ENCODE measurements around the gene KRT73.

The KRT73 gene

GRCh38 chr12:52617403-52617785 lies 965 bp downstream of the KRT73 start:
- no peak for DNase-seq (ENCODE audit: low read depth)

GRCh38 chr12:52616680-52617402 lies 1.5 kb downstream of the KRT73 start:
- no peak for DNase-seq (ENCODE audit: low read depth)

GRCh38 chr12:52615912-52616311 lies 2.4 kb downstream of the KRT73 start:
- DNase-seq (ENCODE audit: low read depth): no peak

- DNase-seq (ENCODE audit: low read depth): no peak
Measured at GRCh38 chr12:52615208-52615868, 3.0 kb downstream of the KRT73 start.

GRCh38 chr12:52614381-52615207 lies 3.8 kb downstream of the KRT73 start:
- DNase-seq (ENCODE audit: low read depth): no peak

- DNase-seq (ENCODE audit: low read depth): no peak
Measured at GRCh38 chr12:52613384-52614030, 4.9 kb downstream of the KRT73 start.

GRCh38 chr12:52612431-52613383 lies 5.7 kb downstream of the KRT73 start:
- no peak for DNase-seq (ENCODE audit: low read depth)

- no peak for DNase-seq (ENCODE audit: low read depth)
Measured at GRCh38 chr12:52611080-52611468, 7.3 kb downstream of the KRT73 start.

GRCh38 chr12:52608826-52609630 lies 9.3 kb downstream of the KRT73 start:
- DNase-seq (ENCODE audit: low read depth): no peak

GRCh38 chr12:52608161-52608560 lies 10.2 kb downstream of the KRT73 start:
- no peak for DNase-seq (ENCODE audit: low read depth)

- DNase-seq (ENCODE audit: low read depth): no peak
Measured at GRCh38 chr12:52607314-52607713, 11.0 kb downstream of the KRT73 start.

- no peak for DNase-seq (ENCODE audit: low read depth)
Measured at GRCh38 chr12:52606581-52607218, 11.7 kb downstream of the KRT73 start.

GRCh38 chr12:52606096-52606495 lies 12.3 kb downstream of the KRT73 start:
- DNase-seq (ENCODE audit: low read depth): no peak

GRCh38 chr12:52605542-52605941 lies 12.8 kb downstream of the KRT73 start:
- DNase-seq (ENCODE audit: low read depth): no peak

GRCh38 chr12:52604859-52605258 lies 13.5 kb downstream of the KRT73 start:
- DNase-seq (ENCODE audit: low read depth): no peak

- no peak for DNase-seq (ENCODE audit: low read depth)
Measured at GRCh38 chr12:52603314-52603713, 15.0 kb downstream of the KRT73 start.

- no peak for DNase-seq (ENCODE audit: low read depth)
Measured at GRCh38 chr12:52602552-52602951, 15.8 kb downstream of the KRT73 start.

GRCh38 chr12:52601671-52602070 lies 16.7 kb downstream of the KRT73 start:
- no peak for DNase-seq (ENCODE audit: low read depth)

GRCh38 chr12:52600941-52601481 lies 17.3 kb downstream of the KRT73 start, which contains the start of gene KRT72:
KRT72 (minus strand) TSS chr12:52601463; CDS start chr12:52601452, 11 bp downstream.
- DNase-seq (ENCODE audit: low read depth): no peak
